Effector memory CD4-positive, alpha-beta T cell (primary cell): ENCODE results near the gene E2F1.

Experiments
- DNase-seq, 3 donors: peaks; one replicate each; pipeline ENCODE4 v3.0.0-alpha.2; 2020
- H3K27ac ChIP-seq: 2 replicates; pipeline ENCODE4 v1.7.0; 2013; ENCODE audit warnings: mild to moderate bottlenecking, low read length, moderate library complexity; ENCODE audit not compliant: insufficient read depth, poor library complexity, severe bottlenecking
- H3K27me3 ChIP-seq: replicated peaks from 2 replicates; pipeline ENCODE4 v1.7.0; 2013; ENCODE audit warnings: mild to moderate bottlenecking, low read length; ENCODE audit not compliant: insufficient read depth, control insufficient read depth, poor library complexity, severe bottlenecking
- H3K36me3 ChIP-seq: 2 replicates; pipeline ENCODE4 v1.7.0; 2013; ENCODE audit warnings: mild to moderate bottlenecking, low read length, moderate library complexity; ENCODE audit not compliant: control insufficient read depth, insufficient read depth
- H3K4me1 ChIP-seq: 2 replicates; pipeline ENCODE4 v1.7.0; 2013; ENCODE audit warnings: low read length, mild to moderate bottlenecking; ENCODE audit not compliant: control insufficient read depth, insufficient read depth, poor library complexity, severe bottlenecking
- H3K4me3 ChIP-seq: 2 replicates; pipeline ENCODE4 v1.7.0; 2013; ENCODE audit warnings: low read length, low read depth, mild to moderate bottlenecking; ENCODE audit not compliant: insufficient read depth, poor library complexity, severe bottlenecking
- H3K9me3 ChIP-seq: 2 replicates; pipeline ENCODE4 v1.7.0; 2013; ENCODE audit warnings: mild to moderate bottlenecking, low read length, moderate library complexity; ENCODE audit not compliant: control insufficient read depth

The E2F1 gene

GRCh38 chr20:33671573-33672288 is 14.5 kb downstream of the E2F1 start:
- Histone ChIP-seq H3K9me3 (no peaks in the 10 kb centered on the region), H3K36me3 (no peaks in the 10 kb centered on the region), H3K27me3 (no peaks in the 10 kb centered on the region), H3K4me3 (no peak overlapping the region), H3K4me1 (peaks cover 21% of the 10 kb centered on the region), H3K27ac (no peak overlapping the region)
- DNase-seq = no peak

- Histone ChIP-seq H3K36me3 (no peaks in the 10 kb centered on the region), H3K4me1 (peaks cover 29% of the 10 kb centered on the region), H3K9me3 (no peaks in the 10 kb centered on the region), H3K4me3 (no peak overlapping the region), H3K27me3 (no peaks in the 10 kb centered on the region), H3K27ac (no peak overlapping the region)
- no peak for DNase-seq
Measured at GRCh38 chr20:33670715-33671499, 15.3 kb downstream of the E2F1 start.

GRCh38 chr20:33669873-33670640 is 16.1 kb downstream of the E2F1 start:
- DNase-seq = no peak
- Histone ChIP-seq H3K4me1 (peaks cover 29% of the 10 kb centered on the region), H3K36me3 (no peaks in the 10 kb centered on the region), H3K27ac (no peak overlapping the region), H3K4me3 (no peak overlapping the region), H3K27me3 (no peaks in the 10 kb centered on the region), H3K9me3 (no peaks in the 10 kb centered on the region)

GRCh38 chr20:33669224-33669623 is 17.0 kb downstream of the E2F1 start:
- Histone ChIP-seq H3K9me3 (no peaks in the 10 kb centered on the region), H3K4me1 (peaks cover 35% of the 10 kb centered on the region), H3K36me3 (no peaks in the 10 kb centered on the region), H3K4me3 (no peak overlapping the region), H3K27ac (no peak overlapping the region), H3K27me3 (no peaks in the 10 kb centered on the region)
- no peak for DNase-seq

- DNase-seq = no peak
- H3K4me1 ChIP-seq = peaks cover 38% of the 10 kb centered on the region
- H3K36me3 ChIP-seq = no peaks in the 10 kb centered on the region
- H3K27me3 ChIP-seq = no peaks in the 10 kb centered on the region
- H3K27ac ChIP-seq = no peak overlapping the region
- no peak overlapping the region for H3K4me3 ChIP-seq
- no peaks in the 10 kb centered on the region for H3K9me3 ChIP-seq
Measured at GRCh38 chr20:33668466-33669155, 17.6 kb downstream of the E2F1 start.

- Histone ChIP-seq H3K27me3 (no peaks in the 10 kb centered on the region), H3K4me1 (peaks cover 37% of the 10 kb centered on the region), H3K27ac (peak overlapping the region; percentile 64), H3K9me3 (no peaks in the 10 kb centered on the region), H3K4me3 (peak overlapping the region; percentile 68), H3K36me3 (no peaks in the 10 kb centered on the region)
- peak; percentile 59 to 67 (median 62) for DNase-seq
Measured at GRCh38 chr20:33667676-33668465, 18.3 kb downstream of the E2F1 start.

- Histone ChIP-seq H3K27me3 (no peaks in the 10 kb centered on the region), H3K4me3 (peak overlapping the region; percentile 68), H3K9me3 (no peaks in the 10 kb centered on the region), H3K4me1 (peaks cover 40% of the 10 kb centered on the region), H3K36me3 (no peaks in the 10 kb centered on the region), H3K27ac (peak overlapping the region; percentile 64)
- peak; percentile 19 to 51 (median 29) for DNase-seq
Measured at GRCh38 chr20:33667245-33667675, 18.9 kb downstream of the E2F1 start.

GRCh38 chr20:33666293-33667244 is 19.6 kb downstream of the E2F1 start, which contains the start of gene ACTL10:
TSS of gene ACTL10 (plus strand) at chr20:33666943. CDS start at chr20:33667498, 555 bp downstream.
- H3K36me3 ChIP-seq = no peaks in the 10 kb centered on the region
- peaks cover 40% of the 10 kb centered on the region for H3K4me1 ChIP-seq

More at GRCh38 chr20:33666293-33667244, 19.6 kb downstream of the E2F1 start, which contains the start of gene ACTL10:
- Histone ChIP-seq H3K4me3 (peak within 1 kb of the TSS; percentile 68), H3K9me3 (no peaks in the 10 kb centered on the region), H3K27me3 (no peaks in the 10 kb centered on the region), H3K27ac (peak within 1 kb of the TSS; percentile 64)
- peak; percentile 71 to 82 (median 76) for DNase-seq
